Neural cell (in vitro differentiated cells): ENCODE results near the gene LGALS12.

Experiments used
- EZH2 ChIP-seq: fragments of 200-600, 300-800 bp; shearing (Covaris generic), sonication (generic); IDR thresholded peaks from 2 replicates; pipeline ENCODE4 v1.6.1; 2014; ENCODE audit warnings: antibody characterized with exemption, low read length, borderline replicate concordance, mild to moderate bottlenecking; ENCODE audit not compliant: insufficient read depth, poor library complexity, severe bottlenecking
- MXI1 ChIP-seq: fragments of 450-650 bp; conservative IDR thresholded peaks from 2 replicates; pipeline ENCODE4 v1.6.1; 2014; ENCODE audit warnings: antibody characterized with exemption, mild to moderate bottlenecking; ENCODE audit not compliant: poor library complexity, severe bottlenecking
- POLR2AphosphoS5 ChIP-seq: IDR thresholded peaks from 2 replicates; pipeline ENCODE4 v1.6.1; 2012
- TAF1 ChIP-seq: IDR thresholded peaks from 2 replicates; pipeline ENCODE4 v1.6.1; 2012; ENCODE audit warnings: low read depth
- TF ChIP-seq, protein P1 (sequence below): fragments of 450-650 bp; IDR thresholded peaks from 2 replicates; pipeline ENCODE4 v1.5.1; 2014; ENCODE audit warnings: antibody characterized with exemption, mild to moderate bottlenecking, moderate library complexity; ENCODE audit not compliant: poor library complexity, severe bottlenecking

- TF ChIP-seq, protein P1, sequence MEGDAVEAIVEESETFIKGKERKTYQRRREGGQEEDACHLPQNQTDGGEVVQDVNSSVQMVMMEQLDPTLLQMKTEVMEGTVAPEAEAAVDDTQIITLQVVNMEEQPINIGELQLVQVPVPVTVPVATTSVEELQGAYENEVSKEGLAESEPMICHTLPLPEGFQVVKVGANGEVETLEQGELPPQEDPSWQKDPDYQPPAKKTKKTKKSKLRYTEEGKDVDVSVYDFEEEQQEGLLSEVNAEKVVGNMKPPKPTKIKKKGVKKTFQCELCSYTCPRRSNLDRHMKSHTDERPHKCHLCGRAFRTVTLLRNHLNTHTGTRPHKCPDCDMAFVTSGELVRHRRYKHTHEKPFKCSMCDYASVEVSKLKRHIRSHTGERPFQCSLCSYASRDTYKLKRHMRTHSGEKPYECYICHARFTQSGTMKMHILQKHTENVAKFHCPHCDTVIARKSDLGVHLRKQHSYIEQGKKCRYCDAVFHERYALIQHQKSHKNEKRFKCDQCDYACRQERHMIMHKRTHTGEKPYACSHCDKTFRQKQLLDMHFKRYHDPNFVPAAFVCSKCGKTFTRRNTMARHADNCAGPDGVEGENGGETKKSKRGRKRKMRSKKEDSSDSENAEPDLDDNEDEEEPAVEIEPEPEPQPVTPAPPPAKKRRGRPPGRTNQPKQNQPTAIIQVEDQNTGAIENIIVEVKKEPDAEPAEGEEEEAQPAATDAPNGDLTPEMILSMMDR, result no peak
- TF ChIP-seq MXI1 (no peak), POLR2AphosphoS5 (no peak), TAF1 (no peak), EZH2 (no peak)
Measured at GRCh38 chr11:63536669-63537292, 30.9 kb downstream of the LGALS12 start, which contains the start of gene PLAAT4.
